ENCODE data around the gene PRKX. TPM values are rescaled to one million over a fixed set of nuclear protein-coding genes. Genes with fewer than 3 reads are reported as not detected.
A peak's percentile ranks its signal among the peaks of the same experiment; 100 is the strongest.

Gene PRKX
- total and polyA plus RNA-seq, 2 of the 13 experiments (the other 11 are each of a cell fraction or from before 2014, with no cell fraction given), result 0.01 to 0.15 TPM

- Histone ChIP-seq H3K4me1 (ENCODE audit: insufficient read depth, low read length) (no peaks in the 10 kb centered on the region), H3K9me3 (ENCODE audit: low read length) (no peaks in the 10 kb centered on the region), H3K27ac (ENCODE audit: extremely low read length, insufficient read depth, low read length) (no peak overlapping the region), H2AFZ (ENCODE audit: low read length) (no peak overlapping the region), H3K4me3 (replicated peaks in 1 of 3; ENCODE audit: insufficient read depth in 1 of 3, low read depth in 2 of 3, low read length in 3 of 3) (no peak overlapping the region), H3K36me3 (replicated peaks in 1 of 2; ENCODE audit: control insufficient read depth in 1 of 2, insufficient read depth in 2 of 2, low read length in 2 of 2) (no peaks in the 10 kb centered on the region), H3K9ac (ENCODE audit: insufficient read depth, low read depth, low read length) (no peak overlapping the region), H3K79me2 (ENCODE audit: insufficient read depth, low read length) (no peaks in the 10 kb centered on the region), H3K4me2 (ENCODE audit: low read depth, low read length) (no peak overlapping the region), H3K27me3 (ENCODE audit: control insufficient read depth in 1 of 2, insufficient read depth in 2 of 2, low read length in 2 of 2) (no peaks in the 10 kb centered on the region), H4K20me1 (ENCODE audit: insufficient read depth, low read length) (no peaks in the 10 kb centered on the region)
- no peak for DNase-seq (ENCODE audit: low spot score)
- no TSS peak for BruUV-seq (replicated peaks)
- intact Hi-C loops (cut with micrococcal nuclease; ENCODE audit: unreplicated experiment), result no loop called here
- CTCF ChIA-PET (ENCODE audit: low intra/inter-chr PET ratio, low total read pairs), result no interaction called here
- 0 out of 2 replicates have a peak, but pooled peaks have one; percentile 6 for TF ChIP-seq MAFF (IDR thresholded peaks at IDR 0.05; ENCODE audit: low read depth, low read length)
- no peak for TF ChIP-seq DNMT1 (CRISPR knock-in tag; IDR thresholded peaks at IDR 0.05)
- TF ChIP-seq TCF12 (IDR thresholded peaks at IDR 0.05), result no peak
- no peak for TF ChIP-seq TCF12 (CRISPR knock-in tag; IDR thresholded peaks at IDR 0.05)
- no peak for TF ChIP-seq ZNF282 (IDR thresholded peaks at IDR 0.05; ENCODE audit: partially characterized antibody)
- no peak for TF ChIP-seq ZNF564 (CRISPR knock-in tag; IDR thresholded peaks at IDR 0.05)
- no peak for TF ChIP-seq GATA4 (IDR thresholded peaks at IDR 0.05; ENCODE audit: borderline replicate concordance, low read depth)
- peak in 1 of 2 experiments; percentile 41; a peak in 1 of 4 replicates for TF ChIP-seq MAFK (conservative IDR thresholded peaks at IDR 0.05 in 1 of 2, IDR thresholded peaks at IDR 0.05 in 1 of 2; ENCODE audit: low read length in 2 of 2)
- no peak for ATAC-seq
- in situ Hi-C loops (cut with HindIII; ENCODE audit: extremely low pct_ligation_motif_present, low pct_unique_long_range_greater_than_20kb), result loop anchor here (25.0 kb wide), 1 partner anchor 145 kb away; no protein-coding TSS in a partner anchor
- 7% methylated on average over 6 of the region's 9 CpGs for WGBS (ENCODE audit: low lambda C conversion rate)
- FAIRE-seq, result no peak
- POLR2A ChIA-PET, result no interaction called here
These were observed 46.5 kb downstream of the PRKX start for GRCh38 chrX:3666975-3667374.

- no peak overlapping the region for H2AFZ ChIP-seq (ENCODE audit: low read length)
- in situ Hi-C loops (cut with HindIII; ENCODE audit: extremely low pct_ligation_motif_present, low pct_unique_long_range_greater_than_20kb) (loop anchor here (25.0 kb wide), 1 partner anchor 147 kb away; no protein-coding TSS in a partner anchor), intact Hi-C loops (cut with micrococcal nuclease; ENCODE audit: unreplicated experiment) (no loop called here)
- H3K4me3 ChIP-seq (replicated peaks in 1 of 3; ENCODE audit: insufficient read depth in 1 of 3, low read depth in 2 of 3, low read length in 3 of 3), result no peak overlapping the region
- no peaks in the 10 kb centered on the region for H3K27me3 ChIP-seq (ENCODE audit: control insufficient read depth in 1 of 2, insufficient read depth in 2 of 2, low read length in 2 of 2)
- no peaks in the 10 kb centered on the region for H3K4me1 ChIP-seq (ENCODE audit: insufficient read depth, low read length)
- no peak overlapping the region for H3K4me2 ChIP-seq (ENCODE audit: low read depth, low read length)
- H3K9ac ChIP-seq (ENCODE audit: insufficient read depth, low read depth, low read length), result no peak overlapping the region
- no peaks in the 10 kb centered on the region for H3K36me3 ChIP-seq (replicated peaks in 1 of 2; ENCODE audit: control insufficient read depth in 1 of 2, insufficient read depth in 2 of 2, low read length in 2 of 2)
- no peaks in the 10 kb centered on the region for H3K79me2 ChIP-seq (ENCODE audit: insufficient read depth, low read length)
- no peaks in the 10 kb centered on the region for H3K9me3 ChIP-seq (ENCODE audit: low read length)
- 57% methylated on average over 11 of the region's 12 CpGs for WGBS (ENCODE audit: low lambda C conversion rate)
- no peaks in the 10 kb centered on the region for H4K20me1 ChIP-seq (ENCODE audit: insufficient read depth, low read length)
- DNase-seq (ENCODE audit: low spot score) (no peak), ATAC-seq (no peak), FAIRE-seq (no peak)
- ChIA-PET POLR2A (no interaction called here), CTCF (ENCODE audit: low intra/inter-chr PET ratio, low total read pairs) (no interaction called here)
- no TSS peak for BruUV-seq (replicated peaks)
- H3K27ac ChIP-seq (ENCODE audit: extremely low read length, insufficient read depth, low read length), result no peak overlapping the region
- no peak for TF ChIP-seq TIGD3 (CRISPR knock-in tag; IDR thresholded peaks at IDR 0.05; ENCODE audit: borderline replicate concordance)
- no peak for TF ChIP-seq SIN3B (IDR thresholded peaks at IDR 0.05; ENCODE audit: low read length)
- no peak for TF ChIP-seq ETV5 (CRISPR knock-in tag; IDR thresholded peaks at IDR 0.05; ENCODE audit: borderline replicate concordance)
- TF ChIP-seq SMAD3 (CRISPR knock-in tag; IDR thresholded peaks at IDR 0.05), result no peak
- TF ChIP-seq ZNF496 (CRISPR knock-in tag; IDR thresholded peaks at IDR 0.05; ENCODE audit: insufficient replicate concordance), result no peak
- TF ChIP-seq ZNF629 (CRISPR knock-in tag; conservative IDR thresholded peaks at IDR 0.05), result no peak
- no peak for TF ChIP-seq TEF (CRISPR knock-in tag; IDR thresholded peaks at IDR 0.05)
- no peak for TF ChIP-seq FIP1L1 (IDR thresholded peaks at IDR 0.05; ENCODE audit: borderline replicate concordance, insufficient read depth, low read depth, low read length)
- no peak for TF ChIP-seq ZNF30 (CRISPR knock-in tag; IDR thresholded peaks at IDR 0.05)
- no peak for TF ChIP-seq ARNT (IDR thresholded peaks at IDR 0.05)
- TF ChIP-seq ZFP1 (CRISPR knock-in tag; IDR thresholded peaks at IDR 0.05), result no peak
These were observed 48.5 kb downstream of the PRKX start for GRCh38 chrX:3664921-3665320.
